ENCODE results near the gene TPRX2.
"Not testable (repeated sequence)": the region's sequence is repeated elsewhere in the genome, so short reads cannot be mapped to it uniquely, and the experiment has no call there.

The TPRX2 gene

GRCh38 chr19:47832723-47833122 is 26.3 kb upstream of the TPRX2 start:
- Histone ChIP-seq H3K4me1 (no peaks in the 10 kb centered on the region), H3K4me3 (no peak overlapping the region), H3K27me3 (no peaks in the 10 kb centered on the region), H3K27ac (no peak overlapping the region), H3K9me3 (no peaks in the 10 kb centered on the region), H3K4me2 (no peak overlapping the region), H3K36me3 (no peaks in the 10 kb centered on the region), H3K9ac (no peak overlapping the region), H4K20me1 (no peaks in the 10 kb centered on the region)
- no peak for TF ChIP-seq Cebpa-rat (IDR thresholded peaks at IDR 0.05)

- H3K4me1 ChIP-seq: no peaks in the 10 kb centered on the region
- no peak overlapping the region for H3K4me2 ChIP-seq
- H3K27me3 ChIP-seq: no peaks in the 10 kb centered on the region
- no peaks in the 10 kb centered on the region for H3K36me3 ChIP-seq
- H3K27ac ChIP-seq: no peak overlapping the region
- H3K9ac ChIP-seq: no peak overlapping the region
- no peak overlapping the region for H3K4me3 ChIP-seq
- TF ChIP-seq Cebpa-rat (IDR thresholded peaks at IDR 0.05): no peak
- no peaks in the 10 kb centered on the region for H4K20me1 ChIP-seq
- H3K9me3 ChIP-seq: no peaks in the 10 kb centered on the region
Observed at GRCh38 chr19:47836038-47836437, 23.0 kb upstream of the TPRX2 start.

GRCh38 chr19:47839411-47839810 is 19.6 kb upstream of the TPRX2 start:
- H4K20me1 ChIP-seq: no peaks in the 10 kb centered on the region
- no peak overlapping the region for H3K27ac ChIP-seq
- 0 out of 2 replicates have a peak, but pooled peaks cover 6% of the 10 kb centered on the region for H3K4me1 ChIP-seq
- no peak overlapping the region for H3K4me3 ChIP-seq
- TF ChIP-seq Cebpa-rat (IDR thresholded peaks at IDR 0.05): no peak
- no peaks in the 10 kb centered on the region for H3K36me3 ChIP-seq
- no peaks in the 10 kb centered on the region for H3K27me3 ChIP-seq
- H3K9ac ChIP-seq: no peak overlapping the region
- H3K4me2 ChIP-seq: no peak overlapping the region
- H3K9me3 ChIP-seq: no peaks in the 10 kb centered on the region

- H3K27ac ChIP-seq: no peak overlapping the region
- no peaks in the 10 kb centered on the region for H3K36me3 ChIP-seq
- no peak overlapping the region for H3K4me2 ChIP-seq
- no peaks in the 10 kb centered on the region for H3K27me3 ChIP-seq
- 0 out of 2 replicates have a peak, but pooled peaks cover 6% of the 10 kb centered on the region for H3K4me1 ChIP-seq
- no peaks in the 10 kb centered on the region for H3K9me3 ChIP-seq
- no peak overlapping the region for H3K9ac ChIP-seq
- H3K4me3 ChIP-seq: no peak overlapping the region
- no peak for TF ChIP-seq Cebpa-rat (IDR thresholded peaks at IDR 0.05)
- no peaks in the 10 kb centered on the region for H4K20me1 ChIP-seq
Observed at GRCh38 chr19:47839913-47840312, 19.1 kb upstream of the TPRX2 start.

GRCh38 chr19:47842941-47843340 is 16.1 kb upstream of the TPRX2 start:
- H3K4me1 ChIP-seq: 0 out of 2 replicates have a peak, but pooled peaks cover 6% of the 10 kb centered on the region
- TF ChIP-seq Cebpa-rat (IDR thresholded peaks at IDR 0.05): no peak
- H3K4me3 ChIP-seq: no peak overlapping the region
- H4K20me1 ChIP-seq: no peaks in the 10 kb centered on the region
- no peaks in the 10 kb centered on the region for H3K36me3 ChIP-seq
- H3K9ac ChIP-seq: no peak overlapping the region
- no peaks in the 10 kb centered on the region for H3K9me3 ChIP-seq
- no peak overlapping the region for H3K4me2 ChIP-seq
- no peak overlapping the region for H3K27ac ChIP-seq
- no peaks in the 10 kb centered on the region for H3K27me3 ChIP-seq

GRCh38 chr19:47848425-47848822 is 10.6 kb upstream of the TPRX2 start:
- no peak for TF ChIP-seq Cebpa-rat (IDR thresholded peaks at IDR 0.05)
- Histone ChIP-seq H4K20me1 (no peaks in the 10 kb centered on the region), H3K27me3 (no peaks in the 10 kb centered on the region), H3K9ac (no peak overlapping the region), H3K9me3 (no peaks in the 10 kb centered on the region), H3K4me1 (0 out of 2 replicates have a peak, but pooled peaks cover under 1% of the 10 kb centered on the region), H3K4me3 (no peak overlapping the region), H3K27ac (no peak overlapping the region), H3K4me2 (no peak overlapping the region), H3K36me3 (no peaks in the 10 kb centered on the region)

GRCh38 chr19:47848823-47849473 is 10.1 kb upstream of the TPRX2 start:
- Histone ChIP-seq H3K36me3 (no peaks in the 10 kb centered on the region), H3K27me3 (no peaks in the 10 kb centered on the region), H3K9me3 (no peaks in the 10 kb centered on the region), H3K27ac (no peak overlapping the region), H3K4me1 (no peaks in the 10 kb centered on the region), H4K20me1 (no peaks in the 10 kb centered on the region), H3K4me3 (no peak overlapping the region), H3K9ac (no peak overlapping the region), H3K4me2 (no peak overlapping the region)
- TF ChIP-seq Cebpa-rat (IDR thresholded peaks at IDR 0.05): no peak

GRCh38 chr19:47853003-47853402 is 6.0 kb upstream of the TPRX2 start:
- H3K9me3 ChIP-seq: no peaks in the 10 kb centered on the region
- no peak overlapping the region for H3K4me3 ChIP-seq
- H3K4me2 ChIP-seq: no peak overlapping the region
- H3K27ac ChIP-seq: no peak overlapping the region
- TF ChIP-seq Cebpa-rat (IDR thresholded peaks at IDR 0.05): no peak
- H4K20me1 ChIP-seq: no peaks in the 10 kb centered on the region
- H3K27me3 ChIP-seq: no peaks in the 10 kb centered on the region
- no peak overlapping the region for H3K9ac ChIP-seq
- no peaks in the 10 kb centered on the region for H3K36me3 ChIP-seq
- peaks cover 9% of the 10 kb centered on the region; the same call in 1 of the 2 replicates for H3K4me1 ChIP-seq

GRCh38 chr19:47854459-47854858 is 4.6 kb upstream of the TPRX2 start:
- H3K9me3 ChIP-seq: no peaks in the 10 kb centered on the region
- H3K9ac ChIP-seq: 0 out of 2 replicates have a peak overlapping the region, but pooled peaks have one; percentile 29
- H3K27me3 ChIP-seq: no peaks in the 10 kb centered on the region
- H3K27ac ChIP-seq: no peak overlapping the region
- H3K36me3 ChIP-seq: no peaks in the 10 kb centered on the region
- H3K4me1 ChIP-seq: peaks cover 9% of the 10 kb centered on the region; the same call in 1 of the 2 replicates
- H4K20me1 ChIP-seq: no peaks in the 10 kb centered on the region
- no peak overlapping the region for H3K4me3 ChIP-seq
- no peak for TF ChIP-seq Cebpa-rat (IDR thresholded peaks at IDR 0.05)
- H3K4me2 ChIP-seq: no peak overlapping the region

GRCh38 chr19:47858231-47858630 is 804 bp upstream of the TPRX2 start:
- H4K20me1 ChIP-seq, H3K4me3 ChIP-seq, H3K4me1 ChIP-seq, H3K9ac ChIP-seq, H3K36me3 ChIP-seq, H3K4me2 ChIP-seq, H3K27me3 ChIP-seq, H3K27ac ChIP-seq: not testable (repeated sequence)
- peaks cover 12% of the 10 kb centered on the region for H3K9me3 ChIP-seq

- not testable (repeated sequence) for H3K4me1 ChIP-seq, H3K36me3 ChIP-seq, H3K27me3 ChIP-seq, H3K9ac ChIP-seq, H3K4me3 ChIP-seq, H4K20me1 ChIP-seq, H3K27ac ChIP-seq, H3K4me2 ChIP-seq
- H3K9me3 ChIP-seq: peaks cover 12% of the 10 kb centered on the region
Observed at GRCh38 chr19:47859838-47860237, 803 bp downstream of the TPRX2 start.

Data from BLaER1 (cell line).